LNCAP (cell line): Measurements from ENCODE around the gene ARF4.

ENCODE experiments used
- CTCF ChIP-seq: fragments of 450-650 bp; IDR thresholded peaks from 2 replicates; pipeline ENCODE4 v1.5.1; 2017; ENCODE audit warnings: mild to moderate bottlenecking

Gene ARF4

GRCh38 chr3:57555738-57556458, 41.2 kb downstream of the ARF4 start, which contains the start of gene PDE12:
PDE12 (plus strand) TSS chr3:57556274; CDS start chr3:57556380, 106 bp downstream.
- no peak for TF ChIP-seq CTCF

- TF ChIP-seq CTCF: no peak
These were observed 41.8 kb downstream of the ARF4 start for GRCh38 chr3:57555306-57555705.

- TF ChIP-seq CTCF: no peak
These were observed 50.5 kb downstream of the ARF4 start for GRCh38 chr3:57546616-57547015.

GRCh38 chr3:57545636-57546268, 51.4 kb downstream of the ARF4 start:
- no peak for TF ChIP-seq CTCF

GRCh38 chr3:57544181-57545125, 52.7 kb downstream of the ARF4 start, which contains the start of gene DNAH12:
DNAH12 (minus strand) TSS chr3:57544344; CDS start chr3:57542870, 1,474 bp downstream.
- no peak for TF ChIP-seq CTCF

- no peak for TF ChIP-seq CTCF
These were observed 58.7 kb downstream of the ARF4 start for GRCh38 chr3:57538465-57538864.

GRCh38 chr3:57530071-57530608, 67.0 kb downstream of the ARF4 start:
- TF ChIP-seq CTCF: no peak
